Measurements from ENCODE around the gene STING1.

DNA sequence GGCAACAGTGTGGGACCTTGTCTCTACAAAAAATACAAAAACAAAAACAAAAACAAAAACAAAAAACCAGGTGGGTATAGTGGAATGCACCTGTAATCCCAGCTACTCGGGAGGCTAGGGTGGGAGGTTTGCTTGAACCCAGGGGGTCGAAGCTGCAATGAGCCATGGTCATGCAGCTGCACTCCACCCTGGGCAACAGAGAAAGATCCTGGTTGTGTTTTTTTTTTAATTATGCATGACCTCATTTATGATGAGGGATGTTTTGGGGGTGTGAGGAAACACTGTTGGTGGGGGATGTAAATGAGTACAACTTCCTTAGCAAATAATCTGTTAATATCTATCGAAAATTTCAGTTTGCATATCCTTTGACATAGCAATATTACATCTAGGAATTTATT lies 49.2 kb upstream of the STING1 start:
- no peak for TF ChIP-seq YY1 (IDR thresholded peaks at IDR 0.05; ENCODE audit: insufficient read depth, insufficient read length)
- no peak for TF ChIP-seq ZNF274 (IDR thresholded peaks at IDR 0.05; ENCODE audit: low read depth, low read length)

Measured in NT2/D1 (cell line).